HG02885 (cell line): ENCODE results near the gene NISCH.

Source experiments
- ATAC-seq: cut with Tn5 transposase; IDR thresholded peaks from one replicate; pipeline ENCODE4 v1.9.1; 2021; ENCODE audit warnings: mild to moderate bottlenecking; ENCODE audit not compliant: unreplicated experiment, poor library complexity

The NISCH gene

DNA sequence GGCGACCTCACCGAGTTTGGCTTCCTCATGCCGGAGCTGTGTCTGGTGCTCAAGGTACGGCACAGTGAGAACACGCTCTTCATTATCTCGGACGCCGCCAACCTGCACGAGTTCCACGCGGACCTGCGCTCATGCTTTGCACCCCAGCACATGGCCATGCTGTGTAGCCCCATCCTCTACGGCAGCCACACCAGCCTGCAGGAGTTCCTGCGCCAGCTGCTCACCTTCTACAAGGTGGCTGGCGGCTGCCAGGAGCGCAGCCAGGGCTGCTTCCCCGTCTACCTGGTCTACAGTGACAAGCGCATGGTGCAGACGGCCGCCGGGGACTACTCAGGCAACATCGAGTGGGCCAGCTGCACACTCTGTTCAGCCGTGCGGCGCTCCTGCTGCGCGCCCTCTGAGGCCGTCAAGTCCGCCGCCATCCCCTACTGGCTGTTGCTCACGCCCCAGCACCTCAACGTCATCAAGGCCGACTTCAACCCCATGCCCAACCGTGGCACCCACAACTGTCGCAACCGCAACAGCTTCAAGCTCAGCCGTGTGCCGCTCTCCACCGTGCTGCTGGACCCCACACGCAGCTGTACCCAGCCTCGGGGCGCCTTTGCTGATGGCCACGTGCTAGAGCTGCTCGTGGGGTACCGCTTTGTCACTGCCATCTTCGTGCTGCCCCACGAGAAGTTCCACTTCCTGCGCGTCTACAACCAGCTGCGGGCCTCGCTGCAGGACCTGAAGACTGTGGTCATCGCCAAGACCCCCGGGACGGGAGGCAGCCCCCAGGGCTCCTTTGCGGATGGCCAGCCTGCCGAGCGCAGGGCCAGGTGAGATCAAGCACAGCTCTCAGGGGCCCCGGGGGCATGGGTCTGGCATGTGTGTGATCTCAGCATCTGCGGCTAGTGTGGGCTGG lies 32.6 kb downstream of the NISCH start:
- no peak for ATAC-seq

GRCh38 chr3:52488746-52489145 lies 33.3 kb downstream of the NISCH start:
- no peak for ATAC-seq

DNA sequence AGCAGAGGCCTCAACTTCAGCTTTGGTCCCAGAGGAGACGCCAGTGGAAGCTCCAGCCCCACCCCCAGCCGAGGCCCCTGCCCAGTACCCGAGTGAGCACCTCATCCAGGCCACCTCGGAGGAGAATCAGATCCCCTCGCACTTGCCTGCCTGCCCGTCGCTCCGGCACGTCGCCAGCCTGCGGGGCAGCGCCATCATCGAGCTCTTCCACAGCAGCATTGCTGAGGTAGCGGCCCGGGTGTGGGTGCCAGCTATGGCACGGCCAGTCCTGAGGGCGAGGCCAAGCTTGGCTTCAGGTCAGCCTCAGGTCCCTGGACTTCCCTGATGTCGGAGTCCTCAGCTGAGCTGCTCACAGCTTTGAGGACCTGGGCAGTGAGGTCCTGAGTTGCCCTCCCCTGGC lies 34.0 kb downstream of the NISCH start:
- ATAC-seq, result no peak

- ATAC-seq, result no peak
These were observed 34.9 kb downstream of the NISCH start for GRCh38 chr3:52490035-52490938.

DNA sequence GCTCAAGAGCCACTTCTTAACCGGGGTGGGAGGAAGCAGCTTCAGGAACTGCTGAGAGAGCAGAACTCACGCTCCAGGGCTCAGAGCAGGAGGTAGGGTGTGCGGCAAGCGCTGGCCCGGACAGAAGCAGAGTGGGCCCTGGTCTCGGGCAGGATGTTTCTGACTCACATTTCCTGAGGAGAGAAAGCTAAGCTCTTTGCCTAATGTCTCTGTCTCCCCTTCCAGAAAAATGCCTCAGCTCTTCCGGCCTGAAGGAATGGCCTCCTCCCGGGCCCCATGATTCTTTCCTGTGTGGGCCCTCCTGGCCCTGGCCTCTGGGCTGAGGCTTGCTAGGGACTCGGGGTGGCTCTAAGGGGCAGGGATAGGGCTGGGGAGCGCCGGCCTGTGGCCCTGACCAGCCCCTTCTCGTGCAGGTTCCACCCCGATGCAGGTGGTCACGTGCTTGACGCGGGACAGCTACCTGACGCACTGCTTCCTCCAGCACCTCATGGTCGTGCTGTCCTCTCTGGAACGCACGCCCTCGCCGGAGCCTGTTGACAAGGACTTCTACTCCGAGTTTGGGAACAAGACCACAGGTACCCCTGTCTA lies 35.6 kb downstream of the NISCH start:
- no peak for ATAC-seq

DNA sequence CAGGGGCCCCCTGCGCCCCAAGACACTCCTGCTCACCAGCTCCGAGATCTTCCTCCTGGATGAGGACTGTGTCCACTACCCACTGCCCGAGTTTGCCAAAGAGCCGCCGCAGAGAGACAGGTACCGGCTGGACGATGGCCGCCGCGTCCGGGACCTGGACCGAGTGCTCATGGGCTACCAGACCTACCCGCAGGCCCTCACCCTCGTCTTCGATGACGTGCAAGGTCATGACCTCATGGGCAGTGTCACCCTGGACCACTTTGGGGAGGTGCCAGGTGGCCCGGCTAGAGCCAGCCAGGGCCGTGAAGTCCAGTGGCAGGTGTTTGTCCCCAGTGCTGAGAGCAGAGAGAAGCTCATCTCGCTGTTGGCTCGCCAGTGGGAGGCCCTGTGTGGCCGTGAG lies 36.7 kb downstream of the NISCH start:
- no peak for ATAC-seq

DNA sequence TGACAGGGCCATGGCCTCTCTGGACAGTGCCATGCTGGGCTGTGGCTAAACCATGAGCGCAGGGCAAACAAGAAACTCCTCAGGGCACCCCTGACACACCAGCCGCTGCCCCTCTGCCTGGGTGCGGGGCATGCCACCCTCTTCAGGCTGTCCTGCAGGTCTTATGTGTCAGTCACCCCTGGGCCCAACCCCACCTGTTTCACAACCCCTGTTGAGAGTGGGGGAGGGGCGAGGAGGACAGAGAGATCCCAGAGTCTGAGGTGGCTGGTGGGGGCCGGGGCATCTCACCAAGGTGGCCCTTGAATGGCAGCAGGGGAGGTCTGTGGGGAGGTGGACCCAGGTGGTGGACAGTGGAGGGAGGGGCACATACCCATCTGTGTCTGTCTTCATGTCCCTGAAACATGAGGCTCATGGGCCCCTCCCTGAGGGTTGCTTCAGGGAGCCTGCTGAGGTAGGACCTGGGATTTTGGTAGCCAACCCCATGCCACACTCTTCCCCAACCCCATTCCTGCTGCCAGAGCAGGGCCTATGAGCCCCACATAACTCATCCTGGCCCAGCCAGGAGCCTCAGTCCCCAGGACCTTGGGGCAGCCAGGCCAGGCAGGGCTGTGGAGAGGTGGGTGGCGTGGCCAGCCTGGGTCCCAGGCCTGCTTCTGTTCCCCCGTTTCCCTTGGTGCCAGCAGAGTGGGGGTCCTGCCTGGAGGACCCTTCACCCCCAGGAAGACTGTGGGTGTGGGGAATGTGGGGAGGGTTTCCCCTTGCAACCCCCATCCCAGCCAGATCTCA lies 38.0 kb downstream of the NISCH start:
- ATAC-seq, result no peak

DNA sequence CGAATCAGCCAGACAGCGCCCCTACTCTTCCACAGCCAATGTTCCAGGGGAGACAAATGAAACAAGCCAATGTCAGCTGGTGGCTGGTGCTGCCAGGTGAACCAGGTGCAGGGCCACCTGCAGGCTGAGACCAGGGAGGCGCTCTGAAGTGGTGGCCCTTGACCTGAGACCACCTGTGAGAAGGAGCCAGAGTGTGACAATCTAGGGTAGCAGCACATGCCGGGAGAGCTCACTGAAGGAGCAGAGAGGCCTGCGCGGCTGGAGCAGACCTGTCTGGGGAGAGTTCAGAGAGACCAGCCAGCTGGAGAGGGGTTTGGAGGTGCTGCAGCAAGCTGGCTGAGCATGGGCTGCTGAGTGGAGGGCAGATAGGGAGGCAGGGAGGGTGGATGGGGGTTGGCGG lies 39.0 kb downstream of the NISCH start:
- no peak for ATAC-seq

- no peak for ATAC-seq
These were observed 39.6 kb downstream of the NISCH start, which contains the start of gene STAB1 for GRCh38 chr3:52494886-52495495. STAB1 (plus strand) TSS chr3:52495338; CDS start chr3:52495414, 76 bp downstream.

DNA sequence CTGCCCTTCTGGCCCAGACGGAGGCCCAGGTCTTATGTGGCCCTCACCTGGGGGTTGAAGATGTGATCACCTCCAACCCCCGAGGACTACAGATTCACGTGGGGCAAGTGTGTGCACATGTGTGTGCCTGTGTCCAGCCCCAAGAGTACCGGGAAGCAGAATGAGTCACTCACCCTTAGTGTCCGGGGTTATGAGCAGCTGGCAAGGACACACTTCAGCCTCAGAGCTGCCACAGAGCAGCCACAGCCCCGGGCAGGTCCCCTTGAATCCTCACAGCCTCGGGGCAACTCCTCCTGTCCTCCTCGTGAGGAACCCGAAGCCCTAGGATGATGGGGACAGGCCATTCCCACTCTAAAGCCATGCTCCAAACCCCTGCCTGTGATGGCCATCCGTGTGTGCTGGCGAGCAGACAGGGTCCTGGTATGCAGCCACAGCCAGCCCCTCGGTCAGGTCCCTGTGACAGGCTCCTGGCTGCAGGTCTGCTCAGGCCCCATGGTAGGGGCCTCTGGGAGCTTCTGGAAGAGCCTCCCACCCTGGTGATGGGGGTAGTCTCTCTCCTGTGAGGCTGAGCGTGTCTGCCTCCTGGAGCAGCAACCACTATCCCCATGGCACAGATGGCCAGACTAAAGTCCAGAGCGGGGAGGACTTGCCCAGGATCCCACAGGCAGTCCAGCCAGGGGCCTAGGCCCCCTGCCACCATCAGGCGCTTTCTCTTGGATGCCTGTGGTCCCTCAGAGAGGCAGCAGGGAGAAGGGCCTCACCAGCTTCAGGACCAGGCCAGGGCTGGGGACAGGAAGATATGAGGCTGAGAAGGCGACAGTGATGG lies 40.6 kb downstream of the NISCH start:
- no peak for ATAC-seq

- ATAC-seq, result no peak
These were observed 43.0 kb downstream of the NISCH start for GRCh38 chr3:52498137-52499054.

DNA sequence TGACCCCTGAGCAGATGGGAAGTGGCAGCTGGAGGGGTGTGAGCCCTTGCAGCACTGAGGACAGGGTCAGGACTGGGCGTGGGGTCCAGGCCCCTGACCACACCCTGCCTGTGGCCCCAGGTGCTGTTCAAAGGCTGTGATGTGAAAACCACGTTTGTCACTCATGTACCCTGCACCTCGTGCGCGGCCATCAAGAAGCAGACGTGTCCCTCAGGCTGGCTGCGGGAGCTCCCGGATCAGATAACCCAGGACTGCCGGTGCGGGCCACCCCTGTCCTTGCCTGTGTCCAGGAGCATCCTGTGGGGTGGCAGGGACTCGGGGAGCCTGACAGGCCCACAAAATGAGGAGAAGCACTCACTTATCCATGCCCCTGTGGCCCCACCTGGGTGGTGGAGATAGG lies 45.6 kb downstream of the NISCH start:
- no peak for ATAC-seq

DNA sequence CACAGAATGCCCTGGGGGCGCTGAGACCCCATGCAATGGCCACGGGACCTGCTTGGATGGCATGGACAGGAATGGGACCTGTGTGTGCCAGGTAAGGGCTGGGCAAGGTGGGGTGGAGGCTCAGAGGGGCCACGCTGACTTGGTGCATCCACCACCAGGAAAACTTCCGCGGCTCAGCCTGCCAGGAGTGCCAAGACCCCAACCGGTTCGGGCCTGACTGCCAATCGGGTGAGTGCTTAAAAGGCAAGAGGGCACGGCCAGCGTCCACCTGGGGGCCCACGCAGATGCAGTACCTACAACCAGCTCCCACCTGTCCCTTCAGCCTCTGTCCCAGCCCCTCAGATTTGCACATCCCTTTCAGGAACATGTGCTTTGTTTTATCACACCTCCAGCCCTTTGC lies 46.6 kb downstream of the NISCH start:
- ATAC-seq, result no peak

DNA sequence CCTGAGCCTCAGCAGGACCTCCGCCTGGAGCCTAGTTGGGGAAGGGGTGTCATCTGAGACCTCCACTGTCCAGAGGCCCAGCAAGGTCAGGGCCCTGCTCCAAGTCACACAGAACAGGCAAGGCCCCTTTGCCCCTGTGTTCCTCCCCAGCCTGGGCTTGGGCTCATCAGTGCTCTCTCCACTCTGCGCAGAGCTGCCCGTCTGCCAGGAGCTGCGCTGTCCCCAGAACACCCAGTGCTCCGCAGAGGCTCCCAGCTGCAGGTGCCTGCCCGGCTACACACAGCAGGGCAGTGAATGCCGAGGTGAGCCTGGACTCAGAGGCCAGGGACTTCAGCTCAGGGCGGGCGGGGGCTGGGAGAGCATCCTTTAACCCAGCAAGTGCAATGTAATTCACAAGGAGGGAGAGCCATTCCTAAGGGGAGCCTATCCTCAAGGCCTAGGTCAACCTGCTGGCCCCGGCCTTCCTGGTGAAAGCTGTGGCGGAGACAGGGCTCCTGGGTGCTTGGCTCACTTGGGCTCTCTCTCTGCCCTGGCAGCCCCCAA lies 47.5 kb downstream of the NISCH start:
- ATAC-seq, result no peak

GRCh38 chr3:52503788-52504424 lies 48.5 kb downstream of the NISCH start:
- ATAC-seq, result no peak

DNA sequence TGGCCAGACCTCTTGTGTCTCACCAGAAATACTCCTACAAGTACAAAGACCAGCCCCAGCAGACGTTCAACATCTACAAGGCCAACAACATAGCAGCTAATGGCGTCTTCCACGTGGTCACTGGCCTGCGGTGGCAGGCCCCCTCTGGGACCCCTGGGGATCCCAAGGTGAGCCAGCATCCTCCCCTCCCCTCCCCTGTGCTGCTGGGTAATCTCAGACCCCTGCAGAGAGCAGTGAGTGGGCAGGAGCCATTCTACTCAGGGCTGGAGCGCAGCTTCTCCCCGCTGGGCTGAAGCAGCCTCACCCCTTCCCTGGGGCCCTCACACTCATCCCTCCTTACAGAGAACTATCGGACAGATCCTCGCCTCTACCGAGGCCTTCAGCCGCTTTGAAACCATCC lies 49.6 kb downstream of the NISCH start:
- no peak for ATAC-seq
